GM12878 (cell line): Measurements from ENCODE around the gene SLC15A4. TPM values are rescaled to one million over a fixed set of nuclear protein-coding genes. Genes with fewer than 3 reads are reported as not detected.

Experiments used
- ATAC-seq: fragments of 200-7000 bp; cut with Tn5 transposase; 3 replicates; pipeline ENCODE4 v1.9.1; 2020; ENCODE audit warnings: mild to moderate bottlenecking, moderate library complexity
- BruUV-seq: library from RNA; stranded (reverse); fragments of 400-500 nt; replicated peaks from 2 replicates; lab custom pipeline; 2021; lab: Mats Ljungman, UMichigan
- CTCF ChIA-PET: fragments of 300-600 bp; sonication (Branson Sonifier 250); formaldehyde crosslinking; extraction: SDS; loops from one replicate; lab custom pipeline; 2021; ENCODE audit warnings: inconsistent platforms; lab: Yijun Ruan, JAX
- POLR2A ChIA-PET: fragments of 350-600 bp; formaldehyde crosslinking; extraction: SDS; loops from one replicate; lab custom pipeline; 2021; ENCODE audit warnings: inconsistent platforms; lab: Charles Lee
- RAD21 ChIA-PET: fragments of 300-600 bp; sonication (Branson Sonifier 250); formaldehyde crosslinking; loops from one replicate; lab custom pipeline; 2023; ENCODE audit warnings: antibody characterized with exemption; ENCODE audit not compliant: unreplicated experiment; lab: Charles Lee
- SMC1A ChIA-PET: fragments of 300-600 bp; sonication (Branson Sonifier 250); formaldehyde crosslinking; loops from one replicate; lab custom pipeline; 2023; ENCODE audit not compliant: unreplicated experiment, uncharacterized antibody; lab: Charles Lee
- DNase-seq: peaks from one replicate; pipeline ENCODE4 v3.0.0-alpha.2; 2011; ENCODE audit warnings: low read depth, low spot score
- FAIRE-seq: peaks from 3 replicates; lab custom pipeline; 2011; peaks lifted over from hg19 to GRCh38; lab: Jason Lieb, UNC
- H2AFZ ChIP-seq: 2 replicates; pipeline ENCODE4 v1.6.0; 2011; ENCODE audit warnings: low read depth, low read length, control low read depth; ENCODE audit not compliant: control insufficient read depth
- H3K27ac ChIP-seq: 2 replicates; pipeline ENCODE4 v1.5.1; 2011; ENCODE audit warnings: control low read depth; ENCODE audit not compliant: control insufficient read depth, insufficient read depth
- H3K27me3 ChIP-seq, 2 experiments: replicated peaks in 1 of 2; 2 replicates each; pipeline versions ENCODE4 v1.6.0 to v1.6.1; 2011; ENCODE audit warnings: low read length in 1 of 2; ENCODE audit not compliant: control insufficient read depth in 2 of 2, insufficient read depth in 2 of 2
- H3K36me3 ChIP-seq, 2 experiments: 2 replicates each; pipeline ENCODE4 v1.5.1; 2011; ENCODE audit warnings: low read length in 1 of 2; ENCODE audit not compliant: control insufficient read depth in 2 of 2, insufficient read depth in 2 of 2
- H3K4me1 ChIP-seq: 2 replicates; pipeline ENCODE4 v1.6.1; 2011; ENCODE audit warnings: mild to moderate bottlenecking, low read length, moderate library complexity, mixed read lengths; ENCODE audit not compliant: control insufficient read depth, insufficient read depth
- H3K4me2 ChIP-seq: 2 replicates; pipeline ENCODE4 v1.6.0; 2011; ENCODE audit warnings: control low read depth; ENCODE audit not compliant: control insufficient read depth, insufficient read depth
- H3K4me3 ChIP-seq: fragments of 200-600 bp; sonication (generic); 2 replicates; pipeline ENCODE4 v1.5.1; 2016
- H3K79me2 ChIP-seq: 2 replicates; pipeline ENCODE4 v1.6.0; 2011; ENCODE audit warnings: low read length; ENCODE audit not compliant: control insufficient read depth, insufficient read depth
- H3K9ac ChIP-seq: 2 replicates; pipeline ENCODE4 v1.8.0; 2011; ENCODE audit warnings: low read length, control low read depth, mixed read lengths; ENCODE audit not compliant: control insufficient read depth, insufficient read depth
- H3K9me3 ChIP-seq: replicated peaks from 3 replicates; pipeline ENCODE4 v1.5.1; 2011; ENCODE audit warnings: mild to moderate bottlenecking, low read length; ENCODE audit not compliant: control insufficient read depth, insufficient read depth
- H4K20me1 ChIP-seq: 2 replicates; pipeline ENCODE4 v1.6.0; 2011; ENCODE audit not compliant: control insufficient read depth, insufficient read depth
- E4F1 ChIP-seq: fragments of 450-650 bp; IDR thresholded peaks from 2 replicates; pipeline ENCODE4 v1.6.1; 2018; ENCODE audit warnings: borderline replicate concordance, mild to moderate bottlenecking; ENCODE audit not compliant: partially characterized antibody
- MLLT1 ChIP-seq: fragments of 450-650 bp; IDR thresholded peaks from 2 replicates; pipeline ENCODE4 v1.6.1; 2016; ENCODE audit warnings: mild to moderate bottlenecking
- MTA2 ChIP-seq: fragments of 450-650 bp; IDR thresholded peaks from 2 replicates; pipeline ENCODE4 v1.6.1; 2016; ENCODE audit warnings: low read depth, mild to moderate bottlenecking, moderate library complexity
- MXI1 ChIP-seq: fragments of 150-350 bp; IDR thresholded peaks from 2 replicates; pipeline ENCODE4 v1.6.1; 2011; ENCODE audit warnings: low read depth, mild to moderate bottlenecking, inconsistent platforms, low read length, improper control_type of control experiment
- POLR2A ChIP-seq: IDR thresholded peaks from 2 replicates; pipeline ENCODE4 v1.6.1; 2011; ENCODE audit warnings: low read depth, mild to moderate bottlenecking, low read length
- POU2F2 ChIP-seq: IDR thresholded peaks from 3 replicates; pipeline ENCODE4 v1.6.1; 2011; ENCODE audit warnings: low read depth, mild to moderate bottlenecking, low read length, borderline replicate concordance
- RAD51 ChIP-seq: fragments of 450-650 bp; IDR thresholded peaks from 2 replicates; pipeline ENCODE4 v1.6.1; 2016; ENCODE audit warnings: moderate library complexity, mild to moderate bottlenecking, inconsistent platforms
- SIN3A ChIP-seq: IDR thresholded peaks from 2 replicates; pipeline ENCODE4 v1.6.1; 2012; ENCODE audit warnings: low read depth, low read length, improper control_type of control experiment
- ZBTB40 ChIP-seq: fragments of 450-650 bp; IDR thresholded peaks from 2 replicates; pipeline ENCODE4 v1.6.1; 2016; ENCODE audit warnings: mild to moderate bottlenecking, moderate library complexity, borderline replicate concordance
- WGBS: methylation state at CpG from one replicate; pipeline ENCODE4 v1.1.6; 2016; ENCODE audit warnings: low lambda C conversion rate; ENCODE audit not compliant: insufficient replicate concordance, insufficient coverage; ENCODE audit errors: missing lambda C conversion rate; 5-methylcytosine and 5-hydroxymethylcytosine counted together
- in situ Hi-C: fragments of 300-500 bp; cut with MboI; formaldehyde crosslinking; loops from 9 replicates; pipeline ENCODE4 v1.14.3; 2018; ENCODE audit warnings: mixed read lengths
- intact Hi-C: fragments of 100-400 bp; cut with micrococcal nuclease; formaldehyde crosslinking; loops from one replicate; pipeline ENCODE4 v1.14.2; 2022; ENCODE audit not compliant: unreplicated experiment
- polyA plus RNA-seq, 11 experiments: library from polyadenylated mRNA; depleted of rRNA in 4 of 11; unstranded in 6 of 11; stranded (reverse) in 5 of 11; fragments of >200 nt; fragmentation: Nextera tagmentation in 4 of 11; fragmentation: Illumina TruSeq in 1 of 11; extraction: Ambion mirVana in 4 of 11; extraction: Trizol in 1 of 11; gene quantifications; 1 replicate in 1 of 11; 2 replicates in 10 of 11; pipeline versions ENCODE4 v1.2.1 to v1.2.3, GENCODE V29; 2011 to 2016; ENCODE audit warnings: inconsistent platforms in 2 of 11, missing spikeins in 2 of 11, low read depth in 1 of 11
- total RNA-seq, 4 experiments: library from RNA; depleted of rRNA in 3 of 4; stranded (reverse); fragments of >200 nt in 3 of 4; fragmentation: Illumina TruSeq in 1 of 4; extraction: Trizol in 1 of 4; gene quantifications; 2 replicates each; pipeline versions ENCODE4 v1.2.1 to v1.2.3, GENCODE V29; 2013 to 2021

SLC15A4 gene
- total and polyA plus RNA-seq, 10 of the 15 experiments (the other 5 are each of a cell fraction or from before 2014, with no cell fraction given), result 12.7 to 257 (median 36.6) TPM

GRCh38 chr12:128819293-128820144 is 4.2 kb downstream of the SLC15A4 start:
- DNase-seq (no peak), ATAC-seq (no peak), FAIRE-seq (no peak)
- no peaks in the 10 kb centered on the region for H3K9me3 ChIP-seq
- peak overlapping the region; percentile 99 for H3K4me2 ChIP-seq
- peaks cover 99% of the 10 kb centered on the region for H3K79me2 ChIP-seq
- peak overlapping the region; percentile 88 for H3K9ac ChIP-seq
- intact Hi-C loops (loop anchor here (2.0 kb wide), 1 partner anchor 37 kb away; no protein-coding TSS in a partner anchor), in situ Hi-C loops (no loop called here)
- peaks cover 51% of the 10 kb centered on the region for H3K4me1 ChIP-seq
- ChIA-PET CTCF (interaction anchor here (1.0 to 6.0 kb wide), 7 partner anchors 10 to 96 kb away, joined by 3 to 51 read pairs (median 7); no protein-coding TSS in a partner anchor), POLR2A (interaction anchor here (0.6 to 4.6 kb wide), 14 partner anchors 9 to 147 kb away, joined by 3 to 144 read pairs (median 6); no protein-coding TSS in a partner anchor), RAD21 (interaction anchor here (0.6 to 4.6 kb wide), 11 partner anchors 8 to 120 kb away, joined by 3 to 127 read pairs (median 12); no protein-coding TSS in a partner anchor), SMC1A (interaction anchor here (0.9 to 4.5 kb wide), 15 partner anchors 8 to 150 kb away, joined by 3 to 112 read pairs (median 7); no protein-coding TSS in a partner anchor)
- no peaks in the 10 kb centered on the region for H3K27me3 ChIP-seq
- H2AFZ ChIP-seq, result no peak overlapping the region
- WGBS, result 65% methylated on average over 16 of the region's 16 CpGs
- H3K36me3 ChIP-seq, result peaks cover 3 to 14% of the 10 kb centered on the region in 2 experiments
- peak overlapping the region; percentile 94 for H3K27ac ChIP-seq
- no peaks in the 10 kb centered on the region for H4K20me1 ChIP-seq
- H3K4me3 ChIP-seq, result peak overlapping the region; percentile 98
- BruUV-seq, result no TSS peak
- TF ChIP-seq E4F1, result no peak
- peak; percentile 51; the same call in 1 of the 2 replicates for TF ChIP-seq RAD51
- TF ChIP-seq POU2F2, result 0 out of 3 replicates have a peak, but pooled peaks have one; percentile 6
- peak; percentile 46; the same call in 1 of the 2 replicates for TF ChIP-seq ZBTB40
- TF ChIP-seq MLLT1, result peak; percentile 91
- TF ChIP-seq SIN3A, result no peak
- TF ChIP-seq MTA2, result 0 out of 2 replicates have a peak, but pooled peaks have one; percentile 15
- peak; percentile 23; the same call in 1 of the 2 replicates for TF ChIP-seq POLR2A
- 0 out of 2 replicates have a peak, but pooled peaks have one; percentile 15 for TF ChIP-seq MXI1
